HG03280 (cell line): Measurements from ENCODE around the gene FER1L5.

Source experiments
- ATAC-seq: cut with Tn5 transposase; IDR thresholded peaks from one replicate; pipeline ENCODE4 v1.9.1; 2021; ENCODE audit warnings: mild to moderate bottlenecking, moderate library complexity; ENCODE audit not compliant: unreplicated experiment

Gene FER1L5

DNA sequence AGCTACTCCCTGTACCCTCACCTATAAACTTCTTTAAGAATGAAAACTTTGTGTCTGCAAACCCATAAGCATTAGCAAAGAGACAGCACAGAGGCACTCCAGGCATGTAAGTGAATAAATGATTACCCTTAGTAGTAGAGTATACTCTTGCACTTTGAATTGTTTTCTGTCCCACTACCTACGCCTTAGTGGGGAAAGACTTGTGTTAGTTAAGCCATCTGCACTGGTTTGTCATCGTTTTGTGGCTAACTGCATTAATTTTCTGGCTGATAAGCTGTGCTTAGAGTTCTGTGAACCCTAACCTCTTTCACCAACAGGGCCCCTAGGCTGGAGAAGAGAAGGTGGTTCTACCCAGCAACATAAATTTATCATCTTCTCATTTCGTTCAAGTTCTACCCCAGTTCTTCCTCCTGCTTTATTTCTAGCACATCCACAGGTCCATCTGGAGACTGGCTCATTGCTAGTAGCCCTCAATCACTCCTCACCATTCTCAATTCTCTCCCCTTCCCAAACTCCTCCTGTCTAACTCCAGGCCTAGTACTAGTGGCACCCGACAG, 96.6 kb downstream of the FER1L5 start:
- ATAC-seq, result no peak

DNA sequence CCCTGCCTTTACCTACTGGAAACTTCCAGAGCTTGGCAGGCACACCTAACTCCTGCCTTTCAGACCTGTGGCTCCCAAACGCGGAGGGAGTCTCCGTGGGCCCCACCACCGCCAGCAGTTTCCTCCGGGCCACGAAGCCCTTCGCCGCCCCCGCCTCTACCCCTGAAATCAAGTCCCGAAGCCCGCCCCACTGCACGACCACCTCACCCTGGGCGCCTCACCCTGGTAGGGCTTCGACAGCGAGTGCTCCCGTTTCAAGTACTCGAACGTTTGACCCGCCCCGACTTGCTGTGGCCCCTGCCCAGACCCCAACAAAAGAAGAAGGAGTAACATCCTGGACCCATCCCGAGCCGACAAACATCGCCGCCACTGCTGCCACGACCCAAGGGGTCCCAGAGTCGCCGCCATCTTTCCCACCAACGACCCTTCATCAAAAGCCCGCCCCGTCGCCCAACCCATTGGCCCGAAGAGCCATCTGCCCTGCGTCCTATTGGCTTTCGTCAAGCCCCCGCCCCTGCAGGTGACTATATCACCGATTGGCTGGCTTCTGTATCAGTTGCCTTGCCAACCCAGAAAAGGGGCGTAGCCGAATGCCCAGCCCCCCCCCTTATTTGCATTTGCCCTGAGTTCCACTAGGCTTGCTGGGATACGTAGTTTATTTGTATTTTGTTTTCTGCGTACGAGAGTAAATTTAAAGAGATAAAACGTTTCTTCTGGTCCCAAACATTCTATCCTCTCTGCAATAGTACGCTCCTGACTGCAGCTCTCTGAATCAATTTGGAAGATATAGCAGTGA, 97.3 kb downstream of the FER1L5 start, which contains the start of gene LMAN2L:
LMAN2L (minus strand) TSS at position 432 of the 796 bp plus-strand sequence; CDS start at position 408, 24 bp downstream.
- ATAC-seq, result peak; percentile 99

DNA sequence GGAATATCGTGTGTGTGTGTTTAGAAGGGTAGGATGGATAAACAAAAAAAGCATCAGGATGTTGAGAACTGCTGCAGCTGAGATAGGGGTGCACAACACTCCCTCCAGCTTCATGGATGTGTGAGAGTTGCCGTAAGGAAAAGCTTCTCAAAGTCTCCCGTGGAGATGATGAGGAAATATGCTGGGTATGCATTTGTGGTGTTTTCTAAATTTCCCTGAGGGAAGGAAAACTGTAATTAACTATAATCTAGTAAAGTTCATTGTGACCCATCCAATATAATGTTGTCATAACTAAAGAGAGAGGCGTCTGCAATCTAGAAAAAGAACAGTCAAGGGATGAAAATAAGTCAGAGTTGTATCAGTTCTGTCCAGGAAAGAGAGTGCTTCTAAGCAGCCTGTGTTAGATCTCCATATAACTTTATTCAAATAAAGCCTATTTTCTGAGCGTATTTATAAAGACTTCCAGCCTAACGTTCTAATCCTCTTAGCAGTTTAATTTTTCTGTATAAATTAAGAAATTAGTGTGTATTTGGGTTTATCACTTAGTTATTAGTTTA, 104.6 kb downstream of the FER1L5 start:
- ATAC-seq, result no peak

DNA sequence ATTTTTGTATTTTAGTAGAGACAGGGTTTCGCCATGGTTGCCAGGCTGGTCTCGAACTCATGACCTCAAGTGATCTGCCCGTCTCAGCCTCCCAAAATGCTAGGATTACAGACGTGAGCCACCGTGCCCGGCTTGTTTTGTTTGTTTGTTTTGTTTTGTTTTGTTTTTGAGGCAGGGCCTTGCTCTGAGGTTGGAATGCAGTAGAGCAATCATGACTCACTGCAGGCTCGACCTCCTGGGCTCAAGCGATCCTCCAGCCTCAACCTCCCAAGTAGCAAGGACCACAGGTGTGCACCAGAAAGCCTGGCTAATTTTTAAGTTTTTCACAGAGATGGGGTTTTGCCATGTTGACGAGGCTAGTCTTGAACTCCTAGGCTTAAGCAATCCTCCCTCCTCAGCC, 109.2 kb downstream of the FER1L5 start:
- ATAC-seq, result no peak

DNA sequence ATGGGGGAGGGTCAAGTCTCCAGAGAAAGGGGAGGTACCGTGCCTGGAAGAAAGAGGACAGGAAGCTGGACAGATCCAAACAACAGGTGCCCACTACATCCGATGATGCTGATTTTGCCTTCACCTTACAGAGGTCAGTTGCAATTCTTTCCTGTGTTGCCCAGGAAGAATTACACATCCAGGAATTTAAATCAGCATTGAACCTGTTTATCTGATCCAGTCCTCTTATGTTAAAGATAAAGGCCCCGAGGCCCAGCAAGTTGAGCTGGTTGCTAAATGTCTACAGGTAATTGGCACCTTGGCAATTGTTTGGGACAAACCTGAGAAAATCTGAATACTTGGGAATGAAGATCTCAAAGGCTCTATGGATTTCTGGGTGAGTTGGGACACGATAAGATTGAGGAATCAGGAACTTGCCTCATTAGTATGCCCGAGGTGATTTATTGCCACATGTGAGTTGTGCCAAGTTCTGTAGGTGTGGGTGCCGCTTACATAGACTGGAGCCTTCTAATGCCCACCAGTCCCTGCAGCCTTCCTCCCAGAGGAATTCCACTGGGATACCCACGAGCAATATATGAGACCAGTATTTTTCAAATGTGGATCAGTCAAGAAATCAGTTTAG, 111.2 kb downstream of the FER1L5 start:
- ATAC-seq, result no peak

DNA sequence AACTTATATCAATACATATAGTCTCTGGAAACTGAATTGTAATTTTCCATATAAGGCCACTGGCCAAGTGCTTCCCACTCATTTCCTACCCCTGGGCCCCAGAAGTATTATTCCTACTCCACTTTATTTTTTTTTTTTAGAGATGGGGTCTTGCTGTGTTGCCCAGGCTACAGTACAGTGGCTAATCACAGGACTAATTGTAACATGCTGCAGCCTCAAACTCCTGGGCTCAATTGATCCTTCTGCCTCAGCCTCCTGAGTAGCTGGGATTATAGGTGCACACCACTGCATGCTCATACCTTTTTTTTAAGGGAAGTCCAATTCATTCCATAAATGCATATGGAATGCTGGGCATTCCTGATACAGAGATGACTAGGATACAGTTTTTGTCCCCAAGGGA, 111.8 kb downstream of the FER1L5 start:
- ATAC-seq, result no peak
